ENCODE results near the gene PLA2G4A.

PLA2G4A gene

DNA sequence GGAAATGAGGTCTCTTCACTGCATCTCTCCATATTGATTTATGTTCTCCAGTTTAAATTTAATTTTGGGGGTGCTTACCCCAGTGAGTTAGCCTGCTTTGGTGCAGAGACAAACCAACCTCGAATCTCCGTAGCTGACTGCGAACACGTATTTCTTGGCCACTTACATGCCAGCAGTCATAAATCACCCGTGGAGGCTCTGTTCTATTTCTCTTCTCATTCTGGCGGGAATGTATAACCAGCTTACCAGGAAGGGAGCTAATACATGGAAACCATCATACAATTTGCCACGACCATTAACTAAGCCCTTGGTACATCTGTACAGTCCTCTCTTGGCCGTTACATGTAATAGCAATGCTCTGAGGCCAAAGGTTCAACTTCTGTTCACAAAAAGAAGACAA lies 148.0 kb downstream of the PLA2G4A start:
- no peak for TF ChIP-seq CTCF (IDR thresholded peaks at IDR 0.05; ENCODE audit: extremely low read depth, missing control alignments)
- no peak for DNase-seq (ENCODE audit: low spot score)

GRCh38 chr1:186977266-186977957 lies 148.7 kb downstream of the PLA2G4A start:
- TF ChIP-seq CTCF (IDR thresholded peaks at IDR 0.05; ENCODE audit: extremely low read depth, missing control alignments), result no peak
- DNase-seq (ENCODE audit: low spot score), result no peak

DNA sequence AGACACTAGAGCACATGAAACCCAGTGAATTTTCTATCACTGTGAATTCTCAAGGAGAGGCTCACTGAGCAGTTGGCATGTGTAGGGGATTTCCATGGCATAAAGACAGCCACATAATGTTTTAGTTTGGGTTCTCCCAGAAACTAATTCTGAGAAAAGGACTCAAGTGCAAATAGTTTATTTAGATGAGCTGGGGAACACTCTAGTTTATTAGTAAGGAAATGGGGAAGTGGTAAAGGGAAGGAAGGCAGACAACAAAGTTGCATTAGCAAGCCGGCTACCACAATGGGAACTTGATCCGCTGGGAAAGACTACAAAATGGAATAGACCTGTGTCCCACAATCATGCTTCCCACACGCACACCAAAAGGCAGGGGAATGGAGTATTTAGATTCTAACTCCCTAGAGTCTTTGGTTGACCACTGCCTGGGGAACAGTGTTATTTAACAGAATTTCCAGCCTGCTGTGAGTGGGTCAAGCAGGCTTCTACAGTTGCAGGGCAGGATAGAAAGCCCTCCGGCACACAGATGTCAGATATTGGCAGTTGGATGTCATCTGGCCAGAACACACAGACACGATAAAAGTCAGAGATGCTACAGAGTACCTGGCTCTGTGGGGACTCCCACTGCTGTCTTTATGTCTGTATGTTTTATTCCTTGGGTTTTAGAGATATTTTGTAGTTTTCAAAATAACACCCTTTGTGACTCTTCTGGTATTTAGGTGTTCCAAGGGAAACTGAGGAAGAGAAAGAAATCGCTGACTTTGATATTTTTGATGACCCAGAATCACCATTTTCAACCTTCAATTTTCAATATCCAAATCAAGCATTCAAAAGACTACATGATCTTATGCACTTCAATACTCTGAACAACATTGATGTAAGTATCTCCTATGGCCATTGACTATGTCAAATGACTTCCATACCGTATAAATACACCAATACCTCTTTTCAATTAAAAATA lies 150.1 kb downstream of the PLA2G4A start:
- DNase-seq (ENCODE audit: low spot score), result no peak
- no peak for TF ChIP-seq CTCF (IDR thresholded peaks at IDR 0.05; ENCODE audit: extremely low read depth, missing control alignments)

- no peak for TF ChIP-seq CTCF (IDR thresholded peaks at IDR 0.05; ENCODE audit: extremely low read depth, missing control alignments)
- no peak for DNase-seq (ENCODE audit: low spot score)
Observed at GRCh38 chr1:186980400-186980799, 151.7 kb downstream of the PLA2G4A start.

DNA sequence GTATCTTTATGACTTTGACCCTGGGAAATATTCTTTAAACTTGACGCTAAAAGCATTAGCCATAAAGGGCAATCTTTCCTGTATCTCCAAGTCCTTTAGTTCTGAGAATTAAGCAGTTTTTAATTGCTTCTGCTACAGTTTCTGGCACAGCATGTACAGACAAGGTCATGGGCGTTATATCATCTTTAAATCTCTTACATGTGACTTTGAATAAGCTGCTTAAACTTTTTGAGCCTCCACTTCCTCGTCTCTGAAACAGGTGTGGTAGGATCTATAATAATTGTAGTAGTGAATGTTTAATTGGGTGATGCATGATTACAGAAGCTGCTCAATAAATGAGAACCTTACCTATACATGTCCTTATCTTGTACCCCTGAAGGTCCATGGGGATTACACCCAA lies 153.4 kb downstream of the PLA2G4A start:
- TF ChIP-seq CTCF (IDR thresholded peaks at IDR 0.05; ENCODE audit: extremely low read depth, missing control alignments), result no peak

DNA sequence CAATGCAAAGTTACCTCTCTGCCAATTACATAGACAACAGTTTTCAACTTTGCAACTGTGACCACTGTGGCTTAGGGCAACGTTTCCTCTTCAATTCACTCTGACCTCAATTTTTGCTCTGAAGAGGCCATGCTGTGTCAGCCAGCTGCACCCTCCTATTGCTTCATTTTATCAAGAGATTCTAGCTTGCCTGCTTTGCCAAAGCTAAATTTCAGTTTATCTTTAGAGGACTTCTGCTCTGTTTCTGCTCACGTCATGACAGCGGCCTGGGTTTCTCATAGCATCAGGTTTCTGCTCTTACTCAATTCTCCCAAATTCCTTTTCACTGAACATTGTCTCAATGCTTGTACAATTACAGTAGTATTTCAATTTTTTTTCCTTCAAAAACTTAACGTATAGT lies 154.6 kb downstream of the PLA2G4A start:
- no peak for DNase-seq (ENCODE audit: low spot score)
- no peak for TF ChIP-seq CTCF (IDR thresholded peaks at IDR 0.05; ENCODE audit: extremely low read depth, missing control alignments)

More for the DNA sequence above, 153.4 kb downstream of the PLA2G4A start:
- DNase-seq (ENCODE audit: low spot score), result no peak

DNA sequence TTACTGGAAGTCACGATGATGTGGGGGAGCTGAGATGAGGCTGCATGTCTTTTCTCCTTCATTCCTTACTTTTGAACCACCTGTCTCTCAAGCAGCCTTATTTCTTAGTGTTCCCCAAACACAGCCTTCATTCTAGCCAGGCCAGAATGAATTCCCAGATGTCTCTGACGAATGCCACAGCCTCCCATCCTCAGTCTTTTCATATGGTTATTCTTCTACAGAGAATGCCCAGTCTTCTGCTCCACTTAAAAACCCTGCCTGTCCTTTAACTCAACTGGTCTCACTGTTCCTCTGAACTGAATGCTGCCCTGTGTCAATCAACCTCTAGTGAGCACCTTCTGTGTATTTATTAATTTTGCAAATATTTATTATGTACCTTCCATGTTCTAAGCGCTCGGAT lies 156.2 kb downstream of the PLA2G4A start:
- TF ChIP-seq CTCF (IDR thresholded peaks at IDR 0.05; ENCODE audit: extremely low read depth, missing control alignments), result no peak
- no peak for DNase-seq (ENCODE audit: low spot score)

Measured in GM20000 (cell line).